Measurements from ENCODE around the gene RASSF3.

Gene RASSF3

GRCh38 chr12:64736771-64737170 is 126.5 kb downstream of the RASSF3 start:
- no peak for DNase-seq

GRCh38 chr12:64737539-64737938 is 127.2 kb downstream of the RASSF3 start:
- DNase-seq, result no peak

GRCh38 chr12:64739778-64740177 is 129.5 kb downstream of the RASSF3 start:
- DNase-seq, result no peak

DNA sequence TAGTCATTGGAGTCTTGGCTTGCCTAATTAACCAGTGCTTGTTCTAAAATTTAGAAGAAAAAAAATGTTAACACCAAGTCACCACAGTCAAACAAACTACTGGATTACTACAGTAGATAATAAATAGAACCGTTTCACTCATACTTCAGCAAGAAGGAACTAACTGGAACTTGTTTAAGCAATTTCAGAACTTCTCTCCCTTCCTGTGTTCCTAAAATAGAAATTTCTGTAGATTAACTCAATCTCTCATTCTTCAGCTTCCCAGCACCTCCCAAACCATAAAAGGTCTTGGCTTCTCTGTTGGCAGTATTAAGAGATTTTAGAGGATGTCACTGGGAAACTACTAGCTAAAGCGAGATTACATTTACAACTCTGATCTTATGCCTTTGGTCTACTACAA is 130.4 kb downstream of the RASSF3 start:
- DNase-seq, result no peak

DNA sequence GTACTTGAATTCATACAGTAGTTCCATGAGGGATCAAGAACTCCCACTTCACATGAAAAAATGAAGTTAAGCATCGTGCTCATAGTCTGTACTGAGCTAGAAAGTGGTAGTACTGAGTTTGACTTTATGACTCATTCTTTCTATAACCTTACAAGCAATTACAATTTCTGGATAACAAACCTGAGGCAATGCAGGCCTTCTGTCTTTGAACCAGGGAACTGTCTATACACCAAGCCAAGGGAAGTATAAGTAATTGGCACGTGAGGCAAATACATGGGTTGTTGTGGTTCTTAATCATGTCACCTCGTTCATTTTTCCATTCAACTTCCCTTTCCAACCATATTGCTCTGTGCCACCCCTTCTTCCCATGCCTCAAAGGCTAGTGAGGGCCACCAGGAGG is 132.1 kb downstream of the RASSF3 start:
- DNase-seq, result no peak

- no peak for DNase-seq
Observed at GRCh38 chr12:64743206-64743605, 132.9 kb downstream of the RASSF3 start.

DNA sequence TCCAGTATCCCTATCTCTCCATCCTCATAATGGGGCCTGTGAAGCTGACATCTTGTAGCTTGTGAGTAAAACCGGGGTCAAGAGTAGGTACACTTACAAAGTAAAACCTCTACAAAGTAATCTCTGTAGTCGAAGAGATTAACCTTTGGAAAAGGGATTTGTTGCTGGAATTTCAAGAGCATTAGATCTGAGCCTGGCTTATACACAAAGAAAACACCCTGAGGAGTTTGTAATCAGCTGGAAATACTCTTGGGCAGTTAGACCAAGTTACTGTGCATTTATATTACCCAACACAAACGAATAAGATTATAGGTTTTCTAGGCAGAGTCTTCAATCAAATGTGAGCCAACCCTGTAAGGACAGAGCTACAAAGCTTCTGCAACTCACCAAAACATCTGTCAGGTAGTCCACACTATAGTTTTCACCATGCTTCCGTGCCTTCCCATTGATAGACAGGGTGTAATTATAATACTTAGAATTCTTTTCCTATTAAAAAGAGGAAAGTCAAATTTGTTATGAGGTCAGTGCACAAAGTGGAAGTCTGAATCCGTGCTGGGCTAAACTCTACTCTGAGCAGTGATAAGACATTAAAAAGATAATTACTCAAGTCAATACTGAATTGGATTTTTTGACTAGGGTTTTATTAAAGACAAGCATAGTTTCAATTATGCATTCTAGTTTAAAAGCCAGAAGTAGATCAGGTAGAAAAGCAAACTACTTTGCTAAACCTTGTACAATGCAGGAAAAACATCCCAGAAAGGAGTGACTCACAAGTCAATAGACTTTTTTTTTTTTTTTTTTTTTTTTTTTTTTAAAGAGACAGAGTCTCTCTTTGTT is 134.3 kb downstream of the RASSF3 start:
- DNase-seq, result no peak

DNA sequence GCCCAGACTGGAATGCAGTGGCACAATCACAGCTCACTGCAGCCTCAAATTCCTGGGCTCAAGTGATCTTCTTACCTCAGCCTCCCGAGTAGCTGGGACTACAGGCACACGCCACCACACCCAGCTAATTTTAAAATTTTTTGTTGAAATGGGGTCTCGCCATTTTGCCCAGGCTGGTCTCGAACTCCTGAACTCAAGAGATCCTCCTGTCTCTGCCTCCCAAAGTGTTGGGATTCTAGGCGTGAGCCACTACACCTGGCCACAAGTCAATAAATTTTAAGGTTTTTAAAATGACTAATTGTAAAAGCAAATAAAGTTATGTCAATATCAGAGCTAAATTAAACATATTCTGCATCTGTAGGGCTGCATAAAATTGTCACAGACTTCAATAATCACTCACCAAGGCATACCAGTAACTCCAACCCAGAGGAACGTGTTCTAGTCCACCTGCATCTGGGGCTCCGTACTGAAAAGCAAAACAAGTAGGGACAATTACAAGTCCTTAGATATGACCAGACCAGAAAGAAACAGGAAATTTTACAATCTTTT is 135.0 kb downstream of the RASSF3 start:
- DNase-seq, result no peak

DNA sequence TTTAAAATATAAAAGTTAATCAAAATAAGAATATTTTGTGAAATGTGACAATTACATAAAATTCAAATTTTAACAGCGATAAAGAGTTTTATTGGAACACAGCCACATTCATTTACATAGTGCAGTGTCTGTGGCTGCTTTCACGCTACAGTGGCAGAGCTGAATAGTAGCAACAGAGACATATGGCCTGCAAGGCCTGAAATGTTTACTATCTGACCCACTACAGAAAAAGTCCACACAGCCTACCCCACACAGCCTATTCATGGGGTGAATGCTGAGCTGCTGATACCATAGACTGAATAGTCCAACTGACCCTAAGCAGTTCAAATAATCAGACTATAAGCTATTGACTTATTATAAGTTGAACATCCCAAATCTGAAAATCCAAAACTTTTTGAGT is 135.7 kb downstream of the RASSF3 start:
- DNase-seq, result no peak

DNA sequence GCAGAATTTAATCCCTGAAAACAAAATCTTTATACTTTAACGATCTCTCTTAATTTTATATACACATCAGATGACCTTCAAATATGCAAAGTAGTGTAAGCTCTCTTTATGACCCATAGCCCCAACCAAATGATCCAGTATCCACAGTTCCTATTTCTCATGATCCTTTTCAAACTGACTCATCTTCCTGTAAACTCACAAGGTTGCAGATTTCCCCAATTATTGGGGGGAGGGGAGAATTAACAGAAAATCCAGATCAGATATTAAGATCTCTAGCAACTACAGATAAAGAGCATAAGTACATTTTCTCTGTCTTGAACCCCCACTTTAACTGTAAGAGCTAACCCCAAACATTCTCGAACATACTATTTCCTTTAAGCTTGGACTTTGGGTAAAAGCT is 136.4 kb downstream of the RASSF3 start:
- DNase-seq, result no peak

All from CD4-positive, alpha-beta T cell treated with Interferon gamma for 1 hour (primary cell).